ENCODE results near the gene RDH13.

Gene RDH13

DNA sequence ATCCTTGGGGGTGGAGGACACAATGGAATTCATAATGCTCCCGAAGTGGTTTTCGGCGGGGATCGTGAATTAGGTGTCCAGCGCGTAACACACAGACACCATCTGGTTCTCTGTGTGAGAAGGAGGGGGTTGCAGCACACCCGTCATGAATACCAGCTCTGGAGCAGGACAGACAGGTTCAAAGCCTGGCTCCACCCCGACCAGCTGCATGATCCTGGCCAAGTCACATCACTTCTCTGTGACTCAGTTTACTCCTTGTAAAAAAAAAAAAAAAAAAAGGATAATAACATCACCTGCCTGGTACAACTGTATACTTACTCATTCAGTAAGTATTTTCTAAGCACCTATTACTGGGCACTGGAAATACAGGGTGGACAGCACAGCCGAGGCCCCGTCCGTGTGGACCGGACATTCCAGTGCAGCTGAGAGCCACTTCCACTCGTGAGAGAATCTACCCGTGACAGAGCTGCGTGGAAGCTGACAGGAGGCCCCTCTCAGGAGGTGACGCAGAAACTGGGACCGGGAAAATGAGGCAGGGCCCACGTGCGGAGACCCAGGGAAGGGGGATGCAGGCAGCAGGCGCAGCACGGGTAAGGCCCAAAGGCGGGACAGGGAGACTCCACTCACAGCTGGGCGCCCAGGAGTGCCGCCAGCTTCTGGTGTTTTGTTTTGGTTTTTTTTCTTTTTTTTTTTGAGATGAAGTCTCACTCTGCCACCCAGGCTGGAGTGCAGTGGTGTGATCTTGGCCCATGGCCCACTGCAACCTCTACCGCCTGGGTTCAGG lies 12.0 kb downstream of the RDH13 start:
- no peak overlapping the region for H3K4me3 ChIP-seq (ENCODE audit: control insufficient read depth, low read depth, low read length)
- TF ChIP-seq, protein P1, sequence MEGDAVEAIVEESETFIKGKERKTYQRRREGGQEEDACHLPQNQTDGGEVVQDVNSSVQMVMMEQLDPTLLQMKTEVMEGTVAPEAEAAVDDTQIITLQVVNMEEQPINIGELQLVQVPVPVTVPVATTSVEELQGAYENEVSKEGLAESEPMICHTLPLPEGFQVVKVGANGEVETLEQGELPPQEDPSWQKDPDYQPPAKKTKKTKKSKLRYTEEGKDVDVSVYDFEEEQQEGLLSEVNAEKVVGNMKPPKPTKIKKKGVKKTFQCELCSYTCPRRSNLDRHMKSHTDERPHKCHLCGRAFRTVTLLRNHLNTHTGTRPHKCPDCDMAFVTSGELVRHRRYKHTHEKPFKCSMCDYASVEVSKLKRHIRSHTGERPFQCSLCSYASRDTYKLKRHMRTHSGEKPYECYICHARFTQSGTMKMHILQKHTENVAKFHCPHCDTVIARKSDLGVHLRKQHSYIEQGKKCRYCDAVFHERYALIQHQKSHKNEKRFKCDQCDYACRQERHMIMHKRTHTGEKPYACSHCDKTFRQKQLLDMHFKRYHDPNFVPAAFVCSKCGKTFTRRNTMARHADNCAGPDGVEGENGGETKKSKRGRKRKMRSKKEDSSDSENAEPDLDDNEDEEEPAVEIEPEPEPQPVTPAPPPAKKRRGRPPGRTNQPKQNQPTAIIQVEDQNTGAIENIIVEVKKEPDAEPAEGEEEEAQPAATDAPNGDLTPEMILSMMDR (conservative IDR thresholded peaks at IDR 0.05; ENCODE audit: control insufficient read depth, insufficient read depth, low read depth, low read length) = no peak
- DNase-seq (ENCODE audit: low read depth) = no peak

DNA sequence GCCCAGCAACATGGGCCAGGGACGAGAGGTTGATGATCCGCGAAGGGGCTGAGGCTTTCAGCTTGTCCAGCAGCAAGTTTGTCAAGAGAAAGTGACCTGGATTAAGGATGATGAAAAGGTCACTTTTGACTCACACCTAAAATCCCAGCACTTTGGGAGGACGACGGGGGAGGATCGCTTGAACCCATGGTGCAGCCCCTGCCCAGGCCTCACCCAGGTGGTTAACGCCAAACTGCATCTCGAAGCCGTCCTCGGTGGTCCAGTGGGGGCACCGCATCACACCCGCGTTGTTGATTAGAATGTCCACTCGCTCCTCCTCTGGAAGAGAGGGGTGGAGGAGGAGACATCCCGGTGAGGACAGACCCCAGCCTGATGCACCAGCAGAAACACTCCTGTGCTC lies 14.5 kb downstream of the RDH13 start:
- TF ChIP-seq, protein P1 (conservative IDR thresholded peaks at IDR 0.05; ENCODE audit: control insufficient read depth, insufficient read depth, low read depth, low read length) = no peak
- DNase-seq (ENCODE audit: low read depth) = no peak
- H3K4me3 ChIP-seq (ENCODE audit: control insufficient read depth, low read depth, low read length) = no peak overlapping the region

DNA sequence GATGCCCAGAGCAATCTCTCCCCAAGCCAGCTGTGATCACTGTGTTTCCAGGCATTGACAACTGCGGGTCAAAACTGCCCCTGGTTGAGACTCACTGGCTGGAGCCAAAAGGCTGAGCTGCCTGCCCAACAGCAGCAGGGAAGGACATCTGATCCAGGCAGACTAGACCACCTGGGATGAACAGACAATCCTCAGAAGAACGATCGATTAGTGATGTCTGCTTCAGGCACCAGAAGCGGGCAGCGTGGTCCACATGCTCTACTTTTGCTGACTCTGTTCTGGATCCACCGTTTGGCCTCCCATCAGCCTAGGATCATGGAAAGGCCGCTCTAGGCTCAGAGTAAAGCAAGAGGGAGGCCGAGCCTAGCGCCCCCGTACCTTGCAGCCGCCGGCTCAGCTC lies 15.0 kb downstream of the RDH13 start:
- H3K4me3 ChIP-seq (ENCODE audit: control insufficient read depth, low read depth, low read length) = no peak overlapping the region
- no peak for DNase-seq (ENCODE audit: low read depth)
- TF ChIP-seq, protein P1 (conservative IDR thresholded peaks at IDR 0.05; ENCODE audit: control insufficient read depth, insufficient read depth, low read depth, low read length) = no peak

DNA sequence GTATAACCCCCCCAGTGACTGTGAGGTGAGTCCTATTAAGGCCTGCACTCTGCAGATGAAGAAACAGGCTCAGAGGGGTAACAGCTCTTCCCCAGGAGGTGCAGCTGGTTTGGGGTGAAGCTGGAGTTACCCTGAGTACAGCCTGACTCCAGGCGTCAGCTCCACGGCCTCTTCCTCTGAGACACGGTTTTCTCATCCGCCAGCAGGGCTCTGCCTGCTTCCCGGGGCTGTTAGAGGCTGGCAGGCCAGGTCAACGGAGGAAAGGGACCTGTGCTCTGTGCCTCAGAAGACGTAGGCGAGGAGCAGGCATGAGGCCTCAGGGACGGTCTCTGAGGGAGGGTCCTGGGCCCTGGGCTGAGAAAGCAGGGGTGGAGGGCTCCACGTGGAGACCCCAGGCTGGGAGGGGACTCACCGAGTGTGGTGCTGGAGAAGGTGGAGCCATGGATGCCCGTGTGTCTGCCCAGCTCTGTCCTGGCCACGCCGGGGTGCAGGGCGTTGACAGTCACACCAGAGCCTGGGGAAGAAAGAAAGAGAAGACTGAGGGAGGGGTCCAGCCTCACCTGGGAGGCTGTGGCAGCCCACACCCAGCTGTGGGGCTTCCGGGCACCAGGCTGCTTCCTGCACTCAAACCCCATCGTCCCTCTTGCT lies 15.8 kb downstream of the RDH13 start:
- TF ChIP-seq, protein P1 (conservative IDR thresholded peaks at IDR 0.05; ENCODE audit: control insufficient read depth, insufficient read depth, low read depth, low read length) = no peak
- no peak for DNase-seq (ENCODE audit: low read depth)
- H3K4me3 ChIP-seq (ENCODE audit: control insufficient read depth, low read depth, low read length) = no peak overlapping the region

DNA sequence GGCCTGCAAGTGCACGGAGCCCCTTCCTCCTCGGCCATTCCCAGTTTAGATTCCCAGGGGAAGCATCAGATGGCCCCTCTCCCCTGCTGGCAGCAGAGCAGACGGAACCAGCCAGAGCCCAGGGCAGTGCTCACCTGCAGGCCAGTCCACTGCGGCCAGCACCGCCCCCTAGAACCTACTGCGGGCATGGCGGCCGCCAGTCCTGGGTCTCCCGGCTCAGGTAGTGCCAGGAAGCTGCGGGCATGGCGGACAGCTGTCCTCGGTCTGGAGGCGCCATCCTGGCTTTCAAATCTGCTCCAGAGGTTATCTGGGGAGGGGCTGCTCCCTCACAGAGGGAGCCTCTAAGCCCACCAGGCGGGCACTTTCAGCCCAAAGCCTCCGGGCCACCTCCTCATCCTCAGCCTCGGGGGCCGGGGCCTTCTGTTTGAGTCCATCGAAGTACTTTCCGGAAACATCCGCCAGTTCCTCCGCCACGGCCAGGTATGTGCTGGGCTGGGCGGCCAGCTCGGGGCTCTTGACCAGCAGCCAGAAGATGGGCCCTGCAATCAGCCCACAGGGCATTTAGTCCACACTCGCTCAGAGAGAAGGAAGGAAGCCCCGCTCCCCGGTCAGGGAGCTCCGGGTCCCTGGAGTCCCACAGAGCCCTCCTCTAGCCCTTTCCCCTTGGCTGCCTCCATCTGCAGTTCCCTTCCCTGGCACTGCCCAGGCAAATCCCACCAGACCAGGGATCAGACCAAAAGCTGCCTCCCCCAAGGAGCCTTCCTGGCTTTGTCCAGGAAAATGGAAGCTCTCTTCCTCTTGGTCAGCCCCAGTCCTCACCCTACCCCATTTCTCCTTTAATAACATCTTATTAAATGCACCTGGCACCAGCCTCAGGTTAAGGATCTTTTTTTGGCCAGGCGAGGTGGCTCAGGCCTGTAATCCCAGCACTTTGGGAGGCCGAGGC lies 17.9 kb downstream of the RDH13 start:
- H3K4me3 ChIP-seq (ENCODE audit: control insufficient read depth, low read depth, low read length) = no peak overlapping the region
- TF ChIP-seq, protein P1 (conservative IDR thresholded peaks at IDR 0.05; ENCODE audit: control insufficient read depth, insufficient read depth, low read depth, low read length) = no peak
- no peak for DNase-seq (ENCODE audit: low read depth)

DNA sequence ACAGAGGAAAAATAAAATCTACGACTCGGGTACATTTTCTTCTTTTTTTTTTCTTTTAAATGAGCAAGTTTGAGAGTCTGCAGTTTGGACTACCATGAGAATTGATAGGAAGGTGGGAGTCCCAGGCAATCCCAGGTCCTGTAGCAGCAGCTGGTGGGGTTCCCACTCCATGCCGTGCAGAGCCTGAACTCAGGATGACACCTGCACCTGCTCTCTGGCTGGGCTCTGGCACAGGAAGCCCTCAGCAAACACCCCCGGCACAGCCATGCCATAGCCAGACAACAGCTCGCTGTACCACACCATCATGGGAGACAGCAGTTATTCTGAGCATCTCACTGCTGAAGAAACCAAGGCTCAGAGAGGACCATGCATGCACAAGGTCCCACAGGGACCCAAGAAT lies 18.7 kb downstream of the RDH13 start:
- TF ChIP-seq, protein P1 (conservative IDR thresholded peaks at IDR 0.05; ENCODE audit: control insufficient read depth, insufficient read depth, low read depth, low read length) = no peak
- no peak for DNase-seq (ENCODE audit: low read depth)
- no peak overlapping the region for H3K4me3 ChIP-seq (ENCODE audit: control insufficient read depth, low read depth, low read length)
